NOMO-1 treated with DMSO at 0.1 percent for 48 hours (cell line): ENCODE data around the gene HTR5A.
"Not testable (repeated sequence)": the region's sequence is repeated elsewhere in the genome, so short reads cannot be mapped to it uniquely, and the experiment has no call there.

Experiments
- DNase-seq: peaks from one replicate; lab custom pipeline; 2025; ENCODE audit not compliant: unreplicated experiment; lab: John Stamatoyannopoulos, UW

The HTR5A gene

GRCh38 chr7:155069992-155070751, at the start of gene HTR5A:
Gene HTR5A (plus strand): TSS chr7:155070324. CDS start chr7:155070900, 576 bp downstream.
- peak; percentile 55 for DNase-seq

GRCh38 chr7:155020996-155021395, 49.1 kb upstream of the HTR5A start:
- DNase-seq: no peak

- no peak for DNase-seq
Measured at GRCh38 chr7:155021699-155022145, 48.4 kb upstream of the HTR5A start.

GRCh38 chr7:155027879-155028278, 42.2 kb upstream of the HTR5A start:
- no peak for DNase-seq

GRCh38 chr7:155032978-155033377, 37.1 kb upstream of the HTR5A start:
- DNase-seq: no peak

GRCh38 chr7:155034495-155034894, 35.6 kb upstream of the HTR5A start:
- not testable (repeated sequence) for DNase-seq

- DNase-seq: no peak
Measured at GRCh38 chr7:155038335-155038734, 31.8 kb upstream of the HTR5A start.

- no peak for DNase-seq
Measured at GRCh38 chr7:155043756-155044155, 26.4 kb upstream of the HTR5A start.

GRCh38 chr7:155048006-155048405, 22.1 kb upstream of the HTR5A start:
- DNase-seq: no peak

GRCh38 chr7:155051355-155051754, 18.8 kb upstream of the HTR5A start:
- no peak for DNase-seq

- no peak for DNase-seq
Measured at GRCh38 chr7:155053002-155053401, 17.1 kb upstream of the HTR5A start.

GRCh38 chr7:155054761-155055160, 15.4 kb upstream of the HTR5A start:
- DNase-seq: no peak

GRCh38 chr7:155057076-155057475, 13.0 kb upstream of the HTR5A start:
- no peak for DNase-seq

GRCh38 chr7:155058896-155059295, 11.2 kb upstream of the HTR5A start:
- no peak for DNase-seq

GRCh38 chr7:155059703-155060102, 10.4 kb upstream of the HTR5A start:
- no peak for DNase-seq

- DNase-seq: no peak
Measured at GRCh38 chr7:155062411-155062810, 7.7 kb upstream of the HTR5A start.

GRCh38 chr7:155064186-155064585, 5.9 kb upstream of the HTR5A start:
- no peak for DNase-seq

GRCh38 chr7:155066417-155066950, 3.6 kb upstream of the HTR5A start:
- no peak for DNase-seq

GRCh38 chr7:155071121-155071651, 1.1 kb downstream of the HTR5A start:
- no peak for DNase-seq

- DNase-seq: no peak
Measured at GRCh38 chr7:155071916-155072571, 1.9 kb downstream of the HTR5A start.

GRCh38 chr7:155073922-155074321, 3.8 kb downstream of the HTR5A start:
- DNase-seq: no peak

GRCh38 chr7:155084021-155084420, 13.9 kb downstream of the HTR5A start:
- DNase-seq: no peak
